ENCODE data around the gene SYDE1.
"Not testable (repeated sequence)": the region's sequence is repeated elsewhere in the genome, so short reads cannot be mapped to it uniquely, and the experiment has no call there.

The SYDE1 gene, protein sequence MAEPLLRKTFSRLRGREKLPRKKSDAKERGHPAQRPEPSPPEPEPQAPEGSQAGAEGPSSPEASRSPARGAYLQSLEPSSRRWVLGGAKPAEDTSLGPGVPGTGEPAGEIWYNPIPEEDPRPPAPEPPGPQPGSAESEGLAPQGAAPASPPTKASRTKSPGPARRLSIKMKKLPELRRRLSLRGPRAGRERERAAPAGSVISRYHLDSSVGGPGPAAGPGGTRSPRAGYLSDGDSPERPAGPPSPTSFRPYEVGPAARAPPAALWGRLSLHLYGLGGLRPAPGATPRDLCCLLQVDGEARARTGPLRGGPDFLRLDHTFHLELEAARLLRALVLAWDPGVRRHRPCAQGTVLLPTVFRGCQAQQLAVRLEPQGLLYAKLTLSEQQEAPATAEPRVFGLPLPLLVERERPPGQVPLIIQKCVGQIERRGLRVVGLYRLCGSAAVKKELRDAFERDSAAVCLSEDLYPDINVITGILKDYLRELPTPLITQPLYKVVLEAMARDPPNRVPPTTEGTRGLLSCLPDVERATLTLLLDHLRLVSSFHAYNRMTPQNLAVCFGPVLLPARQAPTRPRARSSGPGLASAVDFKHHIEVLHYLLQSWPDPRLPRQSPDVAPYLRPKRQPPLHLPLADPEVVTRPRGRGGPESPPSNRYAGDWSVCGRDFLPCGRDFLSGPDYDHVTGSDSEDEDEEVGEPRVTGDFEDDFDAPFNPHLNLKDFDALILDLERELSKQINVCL

DNA sequence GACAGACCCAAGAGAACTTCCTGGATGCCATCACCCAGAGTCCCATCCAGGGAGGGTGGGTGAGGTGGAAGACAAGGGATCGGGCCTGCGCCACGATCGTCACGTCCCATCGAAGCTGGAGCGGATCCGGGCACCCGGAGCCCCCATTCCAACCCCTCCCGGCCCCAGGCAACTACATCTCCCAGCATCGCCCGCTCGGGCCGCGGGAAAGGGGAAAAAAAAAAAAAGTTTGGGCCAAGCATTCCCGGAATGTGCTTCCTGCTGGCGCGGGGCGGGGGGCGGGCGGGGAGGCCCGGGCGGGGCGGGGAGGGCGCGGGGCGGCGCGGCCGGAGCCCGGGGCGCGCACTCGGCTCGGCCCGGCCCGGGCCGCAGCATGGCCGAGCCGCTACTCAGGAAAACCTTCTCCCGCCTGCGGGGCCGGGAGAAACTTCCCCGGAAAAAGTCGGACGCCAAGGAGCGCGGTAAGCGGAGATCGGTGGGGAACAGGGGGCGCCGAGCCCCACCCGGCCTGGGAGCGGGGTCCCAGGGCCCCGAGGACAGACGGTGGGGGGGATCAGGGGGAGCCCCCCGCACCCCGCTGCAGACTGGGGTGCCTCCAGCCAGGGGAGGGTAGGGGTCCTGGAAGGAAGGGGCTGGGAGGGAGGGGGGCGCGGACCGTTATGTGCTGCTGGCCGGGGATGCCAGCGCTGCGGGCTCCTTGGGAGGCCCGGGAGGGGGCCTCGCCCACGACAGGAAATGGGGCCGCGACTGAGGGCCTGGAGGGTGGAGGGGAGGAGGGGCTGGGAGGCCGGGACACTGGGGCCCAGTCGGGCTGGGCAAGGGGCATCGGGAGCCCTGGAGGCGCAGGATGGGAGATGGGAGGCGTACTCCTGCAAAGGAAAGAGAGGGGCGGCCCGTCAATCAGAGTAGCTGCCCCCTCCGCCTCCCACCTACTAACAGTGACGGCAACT lies at the start of gene SYDE1:
TSS of gene SYDE1 (plus strand) at position 341 of the 950 bp plus-strand sequence. CDS start at position 374, 33 bp downstream.
- H3K4me3 ChIP-seq (ENCODE audit: low read depth, low read length) = peak within 1 kb of the TSS; percentile 82
- TF ChIP-seq, protein P1, sequence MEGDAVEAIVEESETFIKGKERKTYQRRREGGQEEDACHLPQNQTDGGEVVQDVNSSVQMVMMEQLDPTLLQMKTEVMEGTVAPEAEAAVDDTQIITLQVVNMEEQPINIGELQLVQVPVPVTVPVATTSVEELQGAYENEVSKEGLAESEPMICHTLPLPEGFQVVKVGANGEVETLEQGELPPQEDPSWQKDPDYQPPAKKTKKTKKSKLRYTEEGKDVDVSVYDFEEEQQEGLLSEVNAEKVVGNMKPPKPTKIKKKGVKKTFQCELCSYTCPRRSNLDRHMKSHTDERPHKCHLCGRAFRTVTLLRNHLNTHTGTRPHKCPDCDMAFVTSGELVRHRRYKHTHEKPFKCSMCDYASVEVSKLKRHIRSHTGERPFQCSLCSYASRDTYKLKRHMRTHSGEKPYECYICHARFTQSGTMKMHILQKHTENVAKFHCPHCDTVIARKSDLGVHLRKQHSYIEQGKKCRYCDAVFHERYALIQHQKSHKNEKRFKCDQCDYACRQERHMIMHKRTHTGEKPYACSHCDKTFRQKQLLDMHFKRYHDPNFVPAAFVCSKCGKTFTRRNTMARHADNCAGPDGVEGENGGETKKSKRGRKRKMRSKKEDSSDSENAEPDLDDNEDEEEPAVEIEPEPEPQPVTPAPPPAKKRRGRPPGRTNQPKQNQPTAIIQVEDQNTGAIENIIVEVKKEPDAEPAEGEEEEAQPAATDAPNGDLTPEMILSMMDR (conservative IDR thresholded peaks at IDR 0.05; ENCODE audit: low read depth, low read length) = no peak
- peak; percentile 57 for DNase-seq (ENCODE audit: low read depth)

DNA sequence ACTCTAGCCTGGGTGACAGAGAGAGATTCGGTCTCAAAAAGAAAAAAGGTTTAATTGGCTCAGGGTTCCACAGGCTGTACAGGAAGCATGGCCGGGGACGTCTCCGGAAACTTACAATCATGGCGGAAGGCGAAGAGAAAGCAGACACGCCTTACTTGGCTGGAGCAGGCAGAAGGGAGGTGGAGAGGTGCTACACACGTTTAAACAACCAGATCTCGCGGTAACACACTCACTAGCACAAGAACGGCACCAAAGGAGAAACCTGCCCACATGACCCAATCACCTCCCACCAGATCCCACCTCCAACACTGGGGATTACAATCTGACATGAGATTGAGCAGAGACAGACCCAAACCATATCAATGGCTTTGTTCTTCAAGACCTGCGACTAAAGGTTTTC lies 45.2 kb upstream of the SYDE1 start:
- DNase-seq (ENCODE audit: low read depth) = no peak
- TF ChIP-seq, protein P1 (conservative IDR thresholded peaks at IDR 0.05; ENCODE audit: low read depth, low read length) = no peak

DNA sequence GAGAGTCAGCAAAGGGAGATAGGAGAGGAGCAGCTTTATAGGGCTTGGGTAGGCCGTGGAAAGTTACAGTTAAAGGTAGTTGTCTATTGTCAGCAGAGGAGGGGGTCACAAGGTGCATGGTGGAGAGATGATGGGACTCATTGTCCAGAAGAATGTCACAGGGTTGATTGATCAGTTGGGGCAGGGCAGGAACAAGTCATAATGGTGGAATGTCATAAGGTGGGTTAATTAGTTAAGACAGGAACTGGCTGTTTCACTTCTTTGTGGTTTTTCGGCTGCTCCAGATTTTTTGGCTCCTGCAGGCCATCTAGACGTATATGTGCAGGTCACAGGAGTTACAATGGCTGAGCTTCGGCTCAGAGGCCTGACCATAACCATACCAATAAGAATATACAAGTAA lies 36.8 kb upstream of the SYDE1 start:
- not testable (repeated sequence) for DNase-seq (ENCODE audit: low read depth); H3K4me3 ChIP-seq (ENCODE audit: low read depth, low read length)

More for the DNA sequence above, 45.2 kb upstream of the SYDE1 start:
- H3K4me3 ChIP-seq (ENCODE audit: low read depth, low read length) = no peak overlapping the region

DNA sequence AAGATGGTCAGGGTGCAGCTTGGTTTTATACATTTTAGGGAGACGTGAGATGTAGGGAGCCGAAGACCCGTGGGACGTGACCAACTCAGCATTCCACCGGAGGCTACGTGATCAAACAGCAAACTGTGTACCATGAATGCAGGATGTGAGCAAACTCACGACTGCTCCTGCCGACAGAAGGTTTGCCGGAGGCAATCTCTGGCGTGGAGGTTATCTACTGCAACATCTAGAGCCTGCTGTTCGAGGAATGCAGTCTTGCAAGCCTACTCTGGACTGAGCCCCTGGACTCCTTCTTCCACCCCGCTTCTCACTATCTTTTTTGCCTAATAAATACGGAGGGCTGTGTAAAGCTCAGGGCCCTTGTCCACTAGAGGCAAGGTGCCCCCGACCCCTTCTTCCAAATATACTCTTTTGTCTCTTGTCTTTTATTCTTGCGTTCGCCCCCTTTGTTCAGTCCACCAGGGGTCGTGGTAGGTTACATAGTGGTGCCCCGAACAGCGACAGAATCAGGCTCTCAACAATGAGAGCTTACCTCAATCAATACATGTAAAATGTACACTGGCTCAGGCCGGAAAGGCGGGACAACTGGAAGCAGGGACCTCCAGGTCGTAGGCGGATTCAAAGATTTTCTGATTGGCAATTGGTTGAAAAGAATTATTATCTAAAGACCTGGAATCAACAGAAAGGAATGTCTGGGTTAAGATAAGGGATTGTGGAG lies 34.1 kb upstream of the SYDE1 start:
- no peak for DNase-seq (ENCODE audit: low read depth)
- TF ChIP-seq, protein P1 (conservative IDR thresholded peaks at IDR 0.05; ENCODE audit: low read depth, low read length) = no peak
- H3K4me3 ChIP-seq (ENCODE audit: low read depth, low read length) = no peak overlapping the region

DNA sequence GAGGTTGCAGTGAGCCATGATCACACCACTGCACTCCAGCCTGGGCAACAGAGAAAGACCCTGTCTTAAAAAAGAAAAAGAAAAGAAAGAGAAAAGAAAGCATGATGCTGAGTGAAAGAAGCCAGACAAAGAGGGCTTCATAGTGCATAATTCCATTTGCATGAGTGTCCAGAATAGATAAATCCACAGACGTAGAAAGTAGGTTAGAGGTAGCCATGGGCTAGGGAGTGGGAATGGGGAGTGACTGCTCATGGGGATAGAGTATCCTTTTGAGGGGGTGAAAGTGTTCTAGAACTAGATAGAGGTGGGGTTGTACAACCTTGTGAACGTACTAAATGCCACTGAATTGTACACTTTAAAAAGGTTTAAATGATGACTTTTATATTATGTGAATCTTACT lies 32.8 kb upstream of the SYDE1 start:
- TF ChIP-seq, protein P1 (conservative IDR thresholded peaks at IDR 0.05; ENCODE audit: low read depth, low read length) = no peak
- H3K4me3 ChIP-seq (ENCODE audit: low read depth, low read length) = no peak overlapping the region
- no peak for DNase-seq (ENCODE audit: low read depth)

DNA sequence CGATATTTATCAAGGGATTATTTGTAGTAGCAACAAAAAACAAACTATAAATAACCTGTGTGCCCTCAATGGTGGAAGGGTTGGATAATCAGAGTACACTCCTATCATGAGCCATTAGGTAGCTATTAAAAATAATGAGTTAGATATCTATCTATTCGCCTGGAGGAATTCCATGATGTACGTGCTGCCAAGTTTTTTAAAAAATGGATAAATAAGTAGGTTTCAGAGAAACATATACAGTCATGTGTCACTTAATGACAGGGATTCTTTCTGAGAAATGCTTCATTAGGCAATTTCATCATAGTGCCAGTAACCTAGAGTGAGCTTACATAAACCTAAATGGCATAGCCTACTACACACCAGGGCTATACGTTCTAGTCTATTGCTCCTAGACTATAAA lies 31.4 kb upstream of the SYDE1 start:
- H3K4me3 ChIP-seq (ENCODE audit: low read depth, low read length) = no peak overlapping the region
- DNase-seq (ENCODE audit: low read depth) = no peak
- TF ChIP-seq, protein P1 (conservative IDR thresholded peaks at IDR 0.05; ENCODE audit: low read depth, low read length) = no peak

DNA sequence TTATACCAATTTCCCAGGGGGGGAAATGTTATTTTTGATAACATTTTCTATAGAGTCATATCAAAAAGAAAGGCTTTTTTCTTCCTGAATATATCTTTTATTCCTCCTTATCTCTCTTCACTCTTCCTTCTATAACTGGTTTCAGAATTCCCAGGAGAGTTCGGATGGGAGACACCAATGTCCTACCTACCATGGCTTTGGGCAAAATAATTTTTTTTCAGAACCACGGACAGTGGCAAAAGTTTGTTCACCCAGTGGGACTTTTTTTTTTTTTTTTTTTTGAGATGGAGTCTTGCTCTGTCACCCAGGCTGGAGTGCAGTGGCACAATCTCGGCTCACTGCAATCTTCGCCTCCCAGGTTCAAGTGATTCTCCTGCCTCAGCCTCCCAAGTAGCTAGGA lies 27.2 kb upstream of the SYDE1 start:
- not testable (repeated sequence) for DNase-seq (ENCODE audit: low read depth); H3K4me3 ChIP-seq (ENCODE audit: low read depth, low read length)
